Stimulated activated CD8-positive, alpha-beta memory T cell treated with anti-CD3 and anti-CD28 coated beads, Interleukin-7, amount 100 ng/mL, for 4 hours (primary cell): ENCODE data around the gene NTHL1.

ENCODE experiments used
- DNase-seq, 2 donors: peaks; one replicate each; pipeline ENCODE4 v3.0.0-alpha.2; 2020; ENCODE audit warnings: low read depth in 2 of 2

Gene NTHL1

DNA sequence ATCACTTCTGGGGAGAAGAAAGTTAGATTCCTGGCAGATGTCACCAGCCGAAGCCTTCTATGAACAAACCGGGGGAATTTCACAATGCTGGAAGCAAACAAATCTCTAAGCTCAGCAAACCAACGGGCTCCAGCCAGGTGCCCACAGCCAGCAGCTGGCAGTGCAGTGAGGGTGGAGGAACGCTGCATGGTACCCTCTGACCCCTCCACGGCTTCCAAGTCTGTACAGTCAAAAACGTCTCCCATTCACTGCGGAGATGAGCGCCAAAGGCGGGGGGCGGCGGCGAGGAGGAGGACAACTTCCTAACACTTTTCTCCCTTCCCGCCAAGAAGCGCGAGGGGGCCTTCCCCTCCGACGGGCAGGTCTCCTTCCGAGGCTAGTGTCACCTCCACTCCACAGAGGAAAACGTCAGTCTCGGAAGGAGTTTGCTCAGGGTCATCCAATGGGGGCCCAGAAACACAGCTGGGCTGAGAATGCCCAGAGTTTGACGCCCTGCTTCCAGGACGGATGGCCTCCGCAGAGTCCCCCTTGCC lies 38.9 kb downstream of the NTHL1 start:
- DNase-seq, result no peak

DNA sequence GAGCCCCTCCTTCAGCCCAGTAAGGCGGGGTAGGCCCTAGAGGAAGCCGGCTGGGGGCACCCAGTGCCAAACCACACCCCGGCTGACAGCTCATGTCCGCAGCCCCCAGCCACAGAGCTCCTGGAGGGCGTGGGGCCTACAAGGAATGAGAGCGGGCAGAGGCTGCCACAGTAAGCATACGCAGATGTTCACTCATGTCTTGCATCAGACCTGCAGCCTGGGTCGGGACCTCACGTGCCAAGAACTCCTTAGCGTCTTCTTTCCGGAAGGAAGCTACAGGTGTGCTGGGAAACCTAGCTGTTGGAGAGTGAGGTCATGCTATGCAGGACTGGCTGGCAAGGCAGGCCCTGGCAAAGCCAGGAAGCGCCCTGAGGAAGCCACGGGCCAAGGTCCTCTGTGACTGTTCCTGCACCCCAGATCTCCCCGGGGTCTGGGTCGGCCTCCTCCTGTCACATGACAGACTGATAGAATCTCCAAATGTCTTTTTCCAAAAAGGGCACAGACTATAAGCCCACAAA lies 39.6 kb downstream of the NTHL1 start:
- DNase-seq, result no peak

DNA sequence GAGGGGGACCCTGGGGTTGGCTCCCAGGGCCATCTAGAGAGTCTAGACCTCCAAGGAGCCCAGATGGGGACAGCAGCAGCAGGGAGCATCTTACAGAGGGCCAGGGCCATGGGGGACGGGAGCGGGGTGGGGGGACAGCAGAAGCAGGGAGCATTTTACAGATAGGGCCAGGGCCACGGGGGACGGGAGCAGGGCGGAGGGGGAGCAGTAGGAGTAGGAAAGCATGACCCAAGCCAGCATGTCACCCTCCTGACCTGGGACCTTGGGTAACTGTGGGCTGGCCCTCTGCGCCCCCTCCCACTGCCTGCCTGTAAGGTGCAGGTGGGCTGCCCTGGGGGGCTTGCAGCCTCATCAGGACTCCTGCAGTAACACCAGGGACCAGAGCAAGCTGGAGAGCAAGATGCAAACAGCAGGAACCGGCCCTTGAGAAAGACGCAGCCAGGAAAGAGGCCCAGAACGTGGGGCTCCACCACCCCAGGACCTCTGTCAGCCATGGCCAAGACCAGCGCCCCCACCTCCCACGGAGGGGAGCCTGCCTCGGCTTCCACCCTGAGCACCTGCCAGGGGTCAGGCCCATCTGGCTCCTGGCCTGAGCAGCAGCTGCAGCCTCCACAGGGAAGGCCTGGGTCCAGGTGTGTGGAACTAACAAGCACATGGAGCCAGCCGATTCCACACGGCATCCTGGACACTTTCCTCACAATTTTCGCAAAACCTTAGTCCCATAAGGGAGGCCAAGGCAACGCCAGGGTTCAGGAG lies 40.4 kb downstream of the NTHL1 start:
- DNase-seq, result no peak

DNA sequence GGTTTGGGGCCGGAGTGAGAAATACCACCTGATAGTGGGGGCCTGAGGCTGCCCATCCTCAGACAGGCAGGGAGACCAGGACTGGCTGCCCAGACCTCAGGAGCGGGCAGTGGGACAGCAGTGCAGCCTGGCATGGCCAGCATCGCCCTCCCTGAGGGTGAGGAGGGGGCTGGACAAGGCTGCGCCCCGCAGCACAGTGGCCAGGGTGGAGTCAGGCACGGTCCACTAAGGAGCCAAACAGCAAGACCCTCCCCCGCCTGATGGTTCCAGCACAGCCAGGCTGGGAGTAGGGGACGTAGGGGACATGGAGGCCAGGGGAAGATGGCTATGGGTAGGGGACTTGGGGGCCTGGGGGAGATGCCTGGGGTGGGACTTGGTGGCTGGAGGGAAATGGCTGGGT lies 41.3 kb downstream of the NTHL1 start:
- DNase-seq, result no peak

DNA sequence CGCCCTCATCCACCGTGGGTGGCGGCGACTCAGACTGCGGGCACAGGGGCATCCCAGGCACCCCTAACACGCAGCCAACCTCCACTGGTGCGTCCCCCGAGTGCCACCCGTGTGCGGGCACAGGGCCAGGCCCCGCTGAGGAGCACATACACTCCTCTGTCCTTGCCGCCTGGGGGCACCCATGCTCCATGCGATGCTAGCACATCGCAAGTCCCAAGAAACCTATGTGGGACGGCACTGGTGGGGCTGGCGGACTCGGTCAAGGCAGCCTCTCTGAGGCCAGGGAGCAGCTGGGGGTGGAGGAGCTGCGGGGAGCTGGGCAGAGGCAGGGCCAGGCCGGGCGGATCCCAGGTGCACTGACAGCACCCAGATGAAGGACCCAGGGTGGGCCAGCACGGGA lies 42.0 kb downstream of the NTHL1 start:
- DNase-seq, result no peak

DNA sequence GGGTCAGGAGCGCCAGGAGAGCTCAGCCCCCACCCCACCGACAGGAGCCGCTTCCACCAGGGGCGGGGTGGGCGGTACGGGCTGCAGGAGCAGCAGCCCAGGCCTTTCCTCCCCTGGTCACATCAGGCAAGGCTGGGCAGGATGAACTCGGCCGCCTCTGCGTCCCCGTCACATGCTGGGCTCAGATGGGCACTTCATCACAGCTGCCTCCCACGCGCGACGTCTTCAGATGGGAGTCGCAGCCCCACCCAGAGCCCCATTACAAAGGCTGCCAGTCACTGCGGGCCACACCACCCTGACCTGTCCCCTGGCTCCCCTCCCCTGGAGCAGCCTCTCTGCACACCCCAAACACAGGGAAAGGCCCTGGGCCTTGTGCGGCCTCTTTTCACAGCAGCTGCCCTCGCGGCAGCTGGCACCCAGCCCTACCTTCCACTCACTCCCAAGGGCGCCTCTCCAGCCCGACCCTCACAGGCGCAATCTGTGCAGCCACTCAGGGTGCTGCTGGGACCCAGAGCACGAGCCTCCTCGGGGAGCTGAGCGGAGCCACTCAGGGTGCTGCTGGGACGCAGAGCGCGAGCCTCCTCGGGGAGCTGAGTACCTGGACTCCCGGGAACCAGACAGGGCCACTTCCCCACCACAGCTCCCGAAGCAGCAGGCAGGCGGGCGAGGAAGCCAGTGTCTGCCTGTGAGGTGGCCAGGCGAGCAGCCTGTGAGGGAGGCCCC lies 42.7 kb downstream of the NTHL1 start:
- DNase-seq, result no peak

DNA sequence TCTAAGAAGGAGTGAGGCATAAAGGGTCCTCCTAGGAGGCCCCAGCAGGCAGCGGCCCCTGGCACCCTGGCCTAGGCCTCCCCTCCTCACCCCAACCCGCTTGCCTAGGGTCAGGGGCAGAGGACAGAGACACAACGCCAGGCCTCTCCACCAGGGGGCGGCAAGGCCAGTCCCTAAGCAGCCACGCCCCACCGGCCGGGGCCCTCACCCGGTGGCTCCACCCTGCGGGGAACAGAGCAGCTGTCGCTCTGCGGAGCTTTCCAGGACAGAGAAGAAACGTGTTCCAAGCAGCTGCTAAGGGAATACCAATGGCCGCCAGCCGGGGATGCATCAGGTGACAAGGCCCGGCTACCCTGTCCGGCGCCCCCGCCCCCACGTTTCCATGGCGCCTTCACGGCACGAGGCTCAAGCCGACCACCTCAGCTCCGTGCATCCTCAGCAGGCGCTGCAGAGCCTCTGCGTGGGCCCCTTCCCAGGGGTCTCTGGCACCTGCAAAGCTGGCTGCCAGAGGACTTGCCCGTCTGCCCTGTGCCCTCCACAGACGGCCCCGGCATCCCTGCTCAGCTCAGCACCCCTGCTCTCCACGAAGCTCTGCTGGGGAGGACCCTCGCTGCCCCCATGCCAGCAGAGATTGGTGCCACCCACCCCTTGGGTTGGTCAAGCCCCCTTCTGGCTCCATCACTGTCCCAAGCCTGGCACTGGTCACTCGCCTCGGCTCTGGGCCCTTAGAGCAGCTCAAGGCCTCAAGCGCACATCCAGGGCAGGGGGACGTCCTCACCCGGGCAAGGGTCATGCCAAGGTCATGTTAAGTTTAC lies 43.6 kb downstream of the NTHL1 start:
- peak; percentile 55 to 72 for DNase-seq

DNA sequence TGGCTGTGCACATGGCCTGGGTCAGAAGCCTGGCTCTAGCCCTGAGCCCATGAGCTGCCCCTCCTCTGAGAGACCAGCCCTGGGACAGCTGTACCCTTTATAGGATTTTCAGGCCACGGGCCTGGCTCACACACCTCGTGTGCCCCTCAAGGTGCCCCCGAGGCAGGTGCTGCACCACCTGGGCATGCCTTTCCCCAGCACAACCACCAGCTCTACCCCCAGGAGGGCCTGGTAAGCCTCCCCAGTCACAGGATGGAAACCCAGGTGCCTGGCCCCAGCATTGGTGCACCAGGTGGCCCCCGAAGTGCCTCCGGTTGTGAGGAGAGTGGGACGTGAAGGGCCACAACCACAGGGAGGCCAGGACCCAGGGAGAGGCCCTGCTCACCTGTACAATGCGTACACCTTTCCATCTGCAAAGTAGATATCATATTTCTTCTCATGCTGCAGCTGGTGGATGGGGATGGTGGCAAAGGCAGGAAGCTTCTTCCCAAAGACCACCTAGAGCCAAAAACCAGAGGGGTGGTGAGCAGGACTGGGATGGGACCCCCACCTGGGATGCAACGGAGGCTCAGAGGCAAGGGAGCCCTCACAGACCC lies 44.3 kb downstream of the NTHL1 start:
- no peak for DNase-seq

DNA sequence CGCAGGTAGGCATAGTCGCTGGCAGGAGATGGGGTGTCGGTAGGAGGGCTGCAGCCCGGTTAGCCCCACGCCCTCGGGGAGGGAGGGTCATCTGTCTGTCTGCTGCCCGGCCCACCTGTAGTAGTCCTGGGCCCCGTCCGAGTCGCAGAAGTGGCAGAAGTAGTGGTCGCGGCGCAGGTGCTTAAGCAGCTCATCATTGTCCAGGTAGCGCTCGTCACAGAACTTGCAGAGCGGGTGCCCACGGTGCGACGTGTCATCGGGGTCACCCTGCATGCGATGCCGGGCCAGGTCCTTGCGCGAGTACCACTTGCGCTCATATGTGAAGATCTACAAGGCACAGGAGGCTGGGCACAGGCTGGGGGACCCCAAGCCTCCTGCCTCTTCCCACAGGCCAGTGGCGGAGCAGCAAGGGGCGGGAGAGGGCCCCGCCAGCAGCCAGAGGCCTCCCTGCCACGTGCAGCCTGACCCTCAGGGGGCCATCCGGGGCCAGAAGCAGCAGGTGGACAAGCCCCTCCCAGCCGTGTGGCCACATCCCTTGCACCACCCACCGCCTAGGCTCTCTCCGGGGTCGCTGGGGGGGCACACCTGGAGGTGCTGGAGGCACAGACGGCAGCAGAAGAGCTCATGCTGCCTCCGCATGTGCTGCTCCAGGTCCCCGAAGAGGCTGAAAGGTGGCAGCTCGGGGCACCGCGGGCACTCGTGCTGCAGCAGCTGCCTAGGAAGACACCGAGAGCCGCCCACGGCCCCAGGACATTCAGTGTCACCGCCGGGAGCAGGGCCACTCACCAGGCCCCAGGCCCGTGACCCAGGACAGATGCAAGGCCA lies 45.0 kb downstream of the NTHL1 start:
- DNase-seq, result no peak

DNA sequence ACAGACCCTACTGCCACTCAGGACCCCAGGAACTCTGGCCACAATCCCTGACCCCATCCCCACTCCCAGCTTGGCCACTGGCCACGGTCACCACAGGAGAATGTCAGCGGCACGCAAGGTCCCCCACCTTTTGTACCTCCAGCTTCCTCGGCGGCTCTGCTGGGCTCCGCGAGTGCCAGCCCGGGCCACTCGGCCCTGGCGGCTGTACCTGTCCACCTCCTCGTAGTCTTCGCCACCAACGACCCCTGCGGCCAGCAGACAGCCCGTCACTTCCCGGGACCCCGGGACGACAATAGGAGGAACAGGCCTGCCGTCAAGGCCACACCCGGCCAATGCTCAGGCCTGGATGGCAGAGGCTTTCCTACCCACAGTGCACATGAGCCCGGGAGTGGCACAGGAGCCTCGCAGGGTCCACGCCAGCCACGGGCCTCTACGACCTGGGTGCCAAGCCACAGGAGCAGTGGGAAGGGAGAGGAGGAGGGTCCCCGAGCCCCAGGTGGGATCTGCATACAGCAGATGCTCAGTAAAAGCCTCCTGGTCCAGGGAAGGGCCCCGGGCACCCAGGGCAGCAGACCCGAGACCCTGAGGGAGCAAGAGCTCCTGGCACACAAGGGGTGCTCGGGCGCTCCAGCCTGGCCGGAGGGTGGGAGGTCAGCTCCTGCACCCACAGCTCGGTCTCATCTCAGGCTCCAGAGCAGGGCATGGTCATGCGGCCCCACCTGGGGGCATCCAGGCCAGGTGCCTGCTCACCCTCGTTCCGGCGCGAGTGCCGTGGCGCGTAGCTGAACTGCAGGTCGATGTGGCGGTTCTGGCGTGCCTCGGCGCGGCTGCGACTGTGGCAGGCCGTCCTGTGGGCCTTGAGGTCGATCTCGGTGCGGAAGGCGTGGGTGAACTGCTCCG lies 45.9 kb downstream of the NTHL1 start:
- DNase-seq, result no peak

DNA sequence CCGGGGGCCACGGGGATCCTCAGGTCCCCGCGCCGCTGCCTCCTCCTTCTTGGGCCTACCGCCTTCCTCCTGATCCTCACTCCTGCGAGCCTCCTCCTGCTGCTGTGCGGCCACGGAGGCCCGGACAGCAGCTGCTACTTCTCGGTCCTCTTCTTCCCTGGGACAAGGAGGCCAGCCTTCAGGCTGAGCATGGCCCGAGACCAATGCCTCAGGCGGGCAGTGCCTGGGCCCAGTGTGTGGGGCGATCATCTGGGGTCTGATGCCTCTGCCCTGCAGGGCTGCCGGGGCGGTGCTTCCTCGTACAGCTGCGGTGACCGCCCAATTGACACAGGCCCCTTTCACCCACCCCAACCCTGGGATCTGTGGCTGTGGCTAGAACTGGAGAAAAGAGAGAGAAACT lies 46.6 kb downstream of the NTHL1 start:
- DNase-seq, result no peak

DNA sequence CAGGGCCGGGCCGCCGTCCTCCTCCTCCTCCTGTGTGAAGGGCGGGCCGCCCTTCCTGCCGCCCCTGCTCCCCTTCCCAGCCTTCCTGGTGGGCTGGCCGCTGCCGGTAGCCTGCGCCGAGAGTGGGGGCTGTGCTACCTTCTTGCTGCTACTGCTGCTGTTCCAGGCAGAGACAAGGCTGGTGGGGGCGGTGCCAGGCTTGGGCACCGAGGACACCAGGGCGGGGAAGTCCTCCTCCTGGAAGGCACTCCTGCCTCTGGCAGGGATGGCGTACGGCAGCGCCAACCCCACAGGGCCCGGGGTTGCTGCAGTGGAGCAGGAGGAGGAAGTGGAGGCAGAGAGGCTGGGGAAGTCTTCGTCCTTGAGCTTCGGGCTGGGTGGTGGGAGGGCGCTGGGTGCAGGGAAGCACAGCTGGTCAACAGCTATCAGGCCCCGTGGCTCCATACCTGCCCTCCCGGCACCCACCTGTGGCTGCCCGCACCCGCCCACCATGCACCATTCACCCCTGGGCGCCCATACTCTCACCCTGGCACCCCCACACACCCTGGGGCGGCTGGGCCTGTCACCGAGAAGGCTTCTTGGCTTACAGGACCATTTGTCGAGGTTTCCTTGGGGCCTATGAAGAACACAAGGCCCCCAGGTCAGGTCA lies 47.6 kb downstream of the NTHL1 start:
- no peak for DNase-seq

DNA sequence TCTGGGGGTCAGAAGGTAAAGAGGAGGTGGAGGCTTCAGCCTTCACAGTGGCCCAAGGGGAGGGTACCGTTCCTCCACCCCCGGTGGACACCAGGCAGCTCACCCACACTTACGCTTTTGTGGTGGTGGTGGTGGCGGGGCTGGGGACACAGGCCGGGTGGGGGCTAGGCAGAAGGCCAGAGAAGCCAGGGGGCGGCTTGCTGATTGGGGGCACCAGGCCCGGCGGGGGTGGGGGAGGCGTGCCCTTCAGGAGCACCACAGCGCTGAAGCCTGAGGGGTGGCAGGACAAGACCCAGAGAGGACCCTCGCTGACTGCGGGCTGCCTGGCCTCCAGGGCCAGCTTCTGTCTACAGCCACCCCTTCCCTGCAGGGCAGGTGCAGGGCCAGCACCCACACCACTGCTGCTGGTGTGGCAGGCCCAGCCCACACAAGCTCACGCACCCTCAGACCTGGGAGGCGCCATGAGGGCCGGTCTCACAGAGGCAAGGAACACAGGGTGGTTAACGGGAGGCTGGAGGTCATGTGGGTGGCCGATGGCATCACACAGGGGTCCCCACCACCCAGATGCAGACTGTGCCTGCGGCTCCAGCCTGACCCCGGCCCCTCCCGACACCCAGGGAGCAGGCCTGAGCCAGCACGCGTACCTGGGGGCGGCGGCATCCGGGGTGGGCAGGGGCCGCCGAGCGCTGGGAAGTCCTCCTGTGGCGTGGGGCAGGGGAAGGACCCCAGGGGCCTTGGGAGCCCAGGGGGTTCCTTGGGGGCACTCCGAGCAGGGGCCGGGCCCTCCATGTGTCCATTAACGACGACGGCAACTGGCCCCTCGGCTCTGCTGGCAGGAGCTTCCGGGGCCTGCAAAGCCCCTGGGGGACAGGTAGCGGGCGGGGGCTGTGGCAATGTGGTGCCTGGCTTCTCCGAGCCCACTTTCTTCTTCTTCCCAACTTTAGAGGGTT lies 48.5 kb downstream of the NTHL1 start:
- DNase-seq, result no peak

DNA sequence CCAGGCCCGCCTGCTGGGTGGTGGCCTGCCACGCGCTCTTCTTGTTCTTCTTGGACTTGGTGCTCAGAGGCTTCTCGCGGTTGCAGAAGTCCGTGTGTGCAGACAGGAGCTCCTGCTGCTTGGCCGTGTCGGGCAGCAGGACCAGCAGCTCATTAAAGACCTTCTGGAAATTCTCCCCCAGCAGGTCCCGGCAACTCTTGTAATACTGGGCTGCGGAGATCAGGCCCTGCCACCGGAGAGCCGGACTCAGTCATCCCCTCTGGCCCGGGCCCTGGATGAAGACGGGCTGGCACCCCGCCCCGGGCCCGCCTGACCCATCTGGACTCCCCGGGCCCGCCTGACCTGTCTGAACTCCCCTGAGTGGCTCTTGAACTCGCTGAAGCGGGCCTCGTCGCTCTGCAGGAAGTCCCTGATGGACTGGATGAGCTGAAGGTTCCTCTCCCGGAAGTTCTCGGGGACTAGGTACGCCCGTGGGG lies 49.2 kb downstream of the NTHL1 start:
- DNase-seq, result no peak

DNA sequence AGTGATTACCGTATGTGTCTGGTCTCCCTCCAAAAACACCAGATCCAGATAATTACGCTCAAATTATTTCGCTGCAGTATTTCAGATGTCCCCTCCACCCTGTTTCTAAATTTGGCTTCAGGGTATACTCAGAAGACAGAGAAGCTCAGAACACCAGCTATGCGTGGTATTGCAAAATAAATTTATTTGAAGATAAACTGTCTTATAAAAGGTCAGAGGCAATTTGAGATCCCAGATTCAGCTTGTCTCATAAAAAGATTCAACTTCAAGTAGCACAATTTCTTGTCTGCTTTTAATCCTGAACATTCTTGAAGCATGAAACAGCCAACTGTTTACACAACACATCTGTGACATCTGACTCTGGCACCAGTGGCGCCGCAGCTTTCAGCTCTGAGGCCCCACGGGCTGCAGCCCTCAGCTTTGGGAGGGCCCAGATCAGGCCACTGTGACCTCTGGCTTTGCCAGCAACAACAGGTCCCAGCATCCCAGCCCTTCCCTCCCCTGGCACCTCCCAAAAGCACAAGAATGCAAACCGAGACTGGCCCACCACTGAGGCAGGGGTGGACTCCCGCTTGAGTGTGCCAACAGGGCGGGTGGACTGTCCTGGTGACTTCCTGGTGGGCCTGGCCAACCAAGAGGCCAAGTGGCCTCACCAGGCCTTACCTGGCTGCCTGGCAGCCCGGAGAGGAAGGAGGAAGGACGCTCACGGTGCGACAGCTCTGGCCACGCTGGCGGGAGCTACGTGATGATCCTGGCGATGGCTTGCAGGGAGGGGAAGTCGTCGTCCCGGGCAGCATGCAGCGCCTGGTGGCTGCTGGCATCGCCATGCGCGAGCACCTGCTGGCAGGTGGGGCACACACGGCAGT lies 49.9 kb downstream of the NTHL1 start:
- no peak for DNase-seq

DNA sequence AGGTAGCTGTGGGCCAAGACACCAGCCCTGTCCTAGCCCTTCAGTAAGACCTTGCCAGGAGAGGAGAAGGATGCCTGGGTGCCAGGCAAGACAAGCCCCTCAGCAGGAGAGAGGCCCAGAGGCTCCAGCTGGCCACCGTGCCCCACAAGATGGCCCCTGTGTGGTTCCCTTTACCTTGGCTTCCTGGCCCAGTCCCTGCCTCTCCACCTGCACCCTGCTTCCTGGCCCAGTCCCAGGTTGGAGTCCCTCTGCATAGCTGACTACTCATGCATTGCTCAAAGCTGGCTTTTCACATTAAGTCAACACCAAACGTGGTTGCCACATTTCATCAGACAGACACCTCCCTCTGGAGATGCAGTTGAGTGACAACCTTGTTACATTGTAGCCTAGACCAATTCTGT lies 53.9 kb downstream of the NTHL1 start:
- no peak for DNase-seq

DNA sequence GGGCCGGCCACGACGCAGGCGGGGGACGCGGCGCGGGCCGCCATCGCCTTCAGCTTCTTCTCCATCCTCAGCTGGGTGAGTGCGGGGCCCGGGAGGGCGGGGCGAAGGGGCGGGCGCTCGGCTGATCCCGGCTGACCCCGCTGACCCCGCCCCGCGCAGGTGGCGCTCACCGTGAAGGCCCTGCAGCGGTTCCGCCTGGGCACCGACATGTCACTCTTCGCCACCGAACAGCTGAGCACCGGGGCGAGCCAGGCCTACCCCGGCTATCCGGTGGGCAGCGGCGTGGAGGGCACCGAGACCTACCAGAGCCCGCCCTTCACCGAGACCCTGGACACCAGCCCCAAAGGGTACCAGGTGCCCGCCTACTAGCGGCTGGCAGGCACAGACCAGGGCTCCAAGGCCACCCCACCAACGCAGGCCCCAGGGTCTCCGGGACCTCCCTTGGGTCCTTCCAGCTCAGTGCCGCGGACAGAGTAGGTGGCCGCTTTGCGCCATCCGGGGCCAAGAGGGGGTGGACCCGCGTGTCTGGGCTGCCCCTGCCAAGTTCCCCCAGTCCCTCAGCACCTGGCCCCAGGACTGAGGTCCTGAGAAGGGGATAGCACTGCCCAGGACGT lies 54.8 kb downstream of the NTHL1 start:
- no peak for DNase-seq
